HEK293 (cell line): Measurements from ENCODE around the gene MIA2.

ENCODE experiments used
- CTCF ChIA-PET: fragments of 350-600 bp; formaldehyde crosslinking; extraction: SDS; loops from one replicate; lab custom pipeline; 2021; ENCODE audit warnings: antibody characterized with exemption; lab: Yijun Ruan, JAX
- POLR2A ChIA-PET: fragments of 300-600 bp; formaldehyde crosslinking; extraction: SDS; loops from one replicate; lab custom pipeline; 2020; ENCODE audit warnings: antibody characterized with exemption, inconsistent platforms; lab: Yijun Ruan, JAX
- H3K27ac ChIP-seq: fragments of 200-500 bp; sonication (Bioruptor generic); 2 replicates; pipeline ENCODE4 v1.5.1; 2014; ENCODE audit warnings: low read depth, low read length, control low read depth, inconsistent platforms; ENCODE audit errors: extremely low read depth
- H3K36me3 ChIP-seq, 2 experiments: fragments of 200-500 bp in 1 of 2; sonication (Bioruptor generic) in 1 of 2; 1 replicate in 1 of 2; 2 replicates in 1 of 2; pipeline ENCODE4 v1.5.1; 2014 to 2017; ENCODE audit warnings: inconsistent platforms in 2 of 2, low read length in 2 of 2; ENCODE audit not compliant: control insufficient read depth in 2 of 2, insufficient read depth in 1 of 2
- H3K4me1 ChIP-seq: fragments of 200-500 bp; sonication (Bioruptor generic); 2 replicates; pipeline ENCODE4 v1.5.1; 2014; ENCODE audit warnings: mild to moderate bottlenecking, low read length, inconsistent platforms; ENCODE audit not compliant: control insufficient read depth, insufficient read depth
- H3K4me3 ChIP-seq: 2 replicates; pipeline ENCODE4 v1.5.1; 2011; ENCODE audit warnings: low read depth, mild to moderate bottlenecking, control low read depth, low read length, moderate library complexity
- H3K9me3 ChIP-seq: fragments of 200-500 bp; sonication (Bioruptor generic); 2 replicates; pipeline ENCODE4 v1.5.1; 2014; ENCODE audit warnings: low read depth, low read length, inconsistent platforms; ENCODE audit not compliant: control insufficient read depth, insufficient read depth
- CTCF ChIP-seq: fragments of 450-650 bp; formaldehyde crosslinking; IDR thresholded peaks from 2 replicates; pipeline ENCODE4 v1.5.1; 2016; ENCODE audit warnings: missing biosample characterization, missing genetic modification characterization
- GLIS1 ChIP-seq: fragments of 450-650 bp; formaldehyde crosslinking; IDR thresholded peaks from 2 replicates; pipeline ENCODE4 v1.5.1; 2016; ENCODE audit warnings: missing biosample characterization, missing genetic modification characterization
- HIC1 ChIP-seq: fragments of 450-650 bp; formaldehyde crosslinking; IDR thresholded peaks from 2 replicates; pipeline ENCODE4 v1.5.1; 2016; ENCODE audit warnings: missing biosample characterization, missing genetic modification characterization
- OSR2 ChIP-seq: fragments of 450-650 bp; formaldehyde crosslinking; IDR thresholded peaks from 2 replicates; pipeline ENCODE4 v1.5.1; 2016; ENCODE audit warnings: missing biosample characterization, missing genetic modification characterization
- PRDM4 ChIP-seq: fragments of 450-650 bp; formaldehyde crosslinking; IDR thresholded peaks from 2 replicates; pipeline ENCODE4 v1.5.1; 2017; ENCODE audit warnings: missing biosample characterization, missing genetic modification characterization
- TCF7L2 ChIP-seq: IDR thresholded peaks from 2 replicates; pipeline ENCODE4 v1.6.1; 2011; ENCODE audit warnings: low read depth, mild to moderate bottlenecking, inconsistent platforms, low read length, moderate library complexity, borderline replicate concordance
- WT1 ChIP-seq: fragments of 450-650 bp; formaldehyde crosslinking; IDR thresholded peaks from 2 replicates; pipeline ENCODE4 v1.5.1; 2016; ENCODE audit warnings: missing biosample characterization, missing genetic modification characterization
- ZBTB20 ChIP-seq: fragments of 450-650 bp; formaldehyde crosslinking; IDR thresholded peaks from 2 replicates; pipeline ENCODE4 v1.5.1; 2016; ENCODE audit warnings: missing biosample characterization, missing genetic modification characterization
- ZFP41 ChIP-seq: fragments of 450-650 bp; formaldehyde crosslinking; IDR thresholded peaks from 2 replicates; pipeline ENCODE4 v1.5.1; 2016; ENCODE audit warnings: missing biosample characterization, missing genetic modification characterization, borderline replicate concordance
- ZIC2 ChIP-seq: fragments of 450-650 bp; formaldehyde crosslinking; IDR thresholded peaks from 2 replicates; pipeline ENCODE4 v1.5.1; 2016; ENCODE audit warnings: missing biosample characterization, missing genetic modification characterization
- ZNF341 ChIP-seq: fragments of 450-650 bp; formaldehyde crosslinking; IDR thresholded peaks from 2 replicates; pipeline ENCODE4; 2016; ENCODE audit warnings: low read depth, missing biosample characterization, missing genetic modification characterization
- ZNF350 ChIP-seq: fragments of 450-650 bp; formaldehyde crosslinking; IDR thresholded peaks from 2 replicates; pipeline ENCODE4 v1.5.0; 2017; ENCODE audit warnings: missing biosample characterization, mild to moderate bottlenecking, missing genetic modification characterization
- ZNF548 ChIP-seq: fragments of 450-650 bp; formaldehyde crosslinking; IDR thresholded peaks from 2 replicates; pipeline ENCODE4 v1.5.1; 2016; ENCODE audit warnings: missing biosample characterization, missing genetic modification characterization
- ZNF561 ChIP-seq: fragments of 450-650 bp; IDR thresholded peaks from 2 replicates; pipeline ENCODE4 v1.5.1; 2018; ENCODE audit warnings: missing biosample characterization, missing genetic modification characterization, borderline replicate concordance
- ZNF610 ChIP-seq: fragments of 450-650 bp; formaldehyde crosslinking; IDR thresholded peaks from 2 replicates; pipeline ENCODE4 v1.5.1; 2016; ENCODE audit warnings: missing biosample characterization, missing genetic modification characterization, borderline replicate concordance
- ZNF654 ChIP-seq: fragments of 450-650 bp; formaldehyde crosslinking; IDR thresholded peaks from 2 replicates; pipeline ENCODE4 v1.5.1; 2016; ENCODE audit warnings: low read depth, missing biosample characterization, missing genetic modification characterization
- ZNF658 ChIP-seq: fragments of 450-650 bp; formaldehyde crosslinking; IDR thresholded peaks from 2 replicates; pipeline ENCODE4; 2016; ENCODE audit warnings: missing biosample characterization, missing genetic modification characterization
- TF ChIP-seq, protein P1 (sequence below): fragments of 450-650 bp; formaldehyde crosslinking; IDR thresholded peaks from 2 replicates; pipeline ENCODE4 v1.5.1; 2016; ENCODE audit warnings: missing biosample characterization, missing genetic modification characterization
- TF ChIP-seq, protein P2 (sequence below): fragments of 450-650 bp; formaldehyde crosslinking; IDR thresholded peaks from 2 replicates; pipeline ENCODE4 v1.5.1; 2016; ENCODE audit warnings: missing biosample characterization, missing genetic modification characterization, low read depth

MIA2 gene

GRCh38 chr14:39366460-39367386, 133.0 kb downstream of the MIA2 start (continued):
- TF ChIP-seq HIC1 (tag by site-specific recombination): no peak
- TF ChIP-seq TCF7L2: no peak

DNA sequence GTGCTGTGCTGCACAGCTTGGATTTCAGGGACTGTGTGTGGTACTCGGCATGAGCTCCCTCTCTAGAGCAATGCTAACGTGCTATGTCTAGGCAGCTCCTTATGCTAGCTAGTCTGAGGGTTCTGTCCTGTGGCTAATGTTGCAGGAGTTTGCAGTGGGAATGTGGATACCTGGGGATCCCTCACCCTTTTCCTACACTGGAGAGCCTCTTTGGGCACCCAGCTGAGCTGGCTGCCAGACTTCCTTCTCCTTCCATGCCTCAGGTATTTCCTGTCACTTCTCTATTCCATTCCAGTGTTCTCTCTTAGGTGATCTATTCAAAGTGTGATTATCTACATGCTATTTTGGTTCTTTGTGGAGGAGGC, 133.7 kb downstream of the MIA2 start:
- CTCF ChIA-PET: interaction anchor here (0.7 to 2.3 kb wide), 3 partner anchors 136 to 261 kb away, joined by 3 to 11 read pairs (median 4); no protein-coding TSS in a partner anchor
- Histone ChIP-seq H3K36me3 (no peaks in the 10 kb centered on the region), H3K4me3 (no peak overlapping the region), H3K9me3 (no peaks in the 10 kb centered on the region), H3K4me1 (no peaks in the 10 kb centered on the region), H3K27ac (no peak overlapping the region)
- POLR2A ChIA-PET: interaction anchor here (0.6 kb wide), 1 partner anchor 264 kb away, joined by 4 read pairs; no protein-coding TSS in a partner anchor
- TF ChIP-seq OSR2 (tag by site-specific recombination) (no peak), ZIC2 (tag by site-specific recombination) (peak; percentile 61)

DNA sequence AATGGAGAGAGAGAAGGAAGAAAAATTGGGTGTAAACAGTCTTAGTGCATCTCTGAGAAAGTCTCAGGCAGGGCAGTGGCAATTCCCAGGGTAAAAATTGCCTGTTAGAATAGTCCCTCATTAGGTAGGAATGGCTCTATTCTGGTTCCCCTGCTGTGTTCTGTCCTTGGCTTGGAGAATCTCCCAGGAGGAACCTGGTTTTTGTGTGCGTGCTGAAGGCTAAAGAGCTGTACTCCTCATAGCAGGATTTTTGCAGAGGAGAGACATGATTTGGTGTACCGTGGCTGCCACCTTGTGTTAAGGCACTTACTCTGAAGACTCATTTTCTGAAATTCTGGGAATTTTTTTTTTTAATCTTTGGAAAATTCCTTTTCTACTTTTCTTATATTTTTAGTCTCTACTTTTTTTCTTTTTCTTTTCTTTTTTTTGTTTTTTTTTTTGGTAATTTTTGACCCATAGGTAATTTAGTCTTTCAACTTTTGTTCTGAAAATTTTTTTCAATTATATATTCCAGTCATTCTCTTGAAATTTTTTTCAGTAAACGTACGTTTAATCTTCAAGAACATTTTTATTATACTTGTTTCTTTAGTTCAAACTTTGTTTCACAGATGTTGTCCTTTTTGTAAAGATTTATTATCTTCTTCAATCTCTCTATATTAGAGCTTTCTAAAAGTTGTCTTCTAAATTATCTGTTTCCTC, 134.7 kb downstream of the MIA2 start:
- CTCF ChIA-PET: interaction anchor here (0.6 to 2.7 kb wide), 7 partner anchors 16 to 334 kb away, joined by 3 to 21 read pairs (median 4); no protein-coding TSS in a partner anchor
- H3K27ac ChIP-seq: no peak overlapping the region
- H3K36me3 ChIP-seq: no peaks in the 10 kb centered on the region
- no peaks in the 10 kb centered on the region for H3K4me1 ChIP-seq
- no peaks in the 10 kb centered on the region for H3K9me3 ChIP-seq
- POLR2A ChIA-PET: interaction anchor here (0.5 to 1.0 kb wide), 3 partner anchors 241 to 265 kb away, joined by 3 to 4 read pairs (median 4); partner anchors contain the start of gene SEC23A
- no peak overlapping the region for H3K4me3 ChIP-seq
- TF ChIP-seq ZBTB20 (tag by site-specific recombination) (no peak), PRDM4 (no peak), ZNF658 (tag by site-specific recombination) (no peak), ZNF610 (tag by site-specific recombination) (no peak), ZNF548 (no peak), ZNF350 (tag by site-specific recombination) (no peak), ZNF654 (peak; percentile 82), ZNF341 (no peak), ZNF561 (no peak), CTCF (tag by site-specific recombination) (peak; percentile 49; the same call in 1 of the 2 replicates), ZFP41 (no peak), GLIS1 (tag by site-specific recombination) (peak; percentile 31; the same call in 1 of the 2 replicates), WT1 (tag by site-specific recombination) (no peak)
- TF ChIP-seq, protein P1, sequence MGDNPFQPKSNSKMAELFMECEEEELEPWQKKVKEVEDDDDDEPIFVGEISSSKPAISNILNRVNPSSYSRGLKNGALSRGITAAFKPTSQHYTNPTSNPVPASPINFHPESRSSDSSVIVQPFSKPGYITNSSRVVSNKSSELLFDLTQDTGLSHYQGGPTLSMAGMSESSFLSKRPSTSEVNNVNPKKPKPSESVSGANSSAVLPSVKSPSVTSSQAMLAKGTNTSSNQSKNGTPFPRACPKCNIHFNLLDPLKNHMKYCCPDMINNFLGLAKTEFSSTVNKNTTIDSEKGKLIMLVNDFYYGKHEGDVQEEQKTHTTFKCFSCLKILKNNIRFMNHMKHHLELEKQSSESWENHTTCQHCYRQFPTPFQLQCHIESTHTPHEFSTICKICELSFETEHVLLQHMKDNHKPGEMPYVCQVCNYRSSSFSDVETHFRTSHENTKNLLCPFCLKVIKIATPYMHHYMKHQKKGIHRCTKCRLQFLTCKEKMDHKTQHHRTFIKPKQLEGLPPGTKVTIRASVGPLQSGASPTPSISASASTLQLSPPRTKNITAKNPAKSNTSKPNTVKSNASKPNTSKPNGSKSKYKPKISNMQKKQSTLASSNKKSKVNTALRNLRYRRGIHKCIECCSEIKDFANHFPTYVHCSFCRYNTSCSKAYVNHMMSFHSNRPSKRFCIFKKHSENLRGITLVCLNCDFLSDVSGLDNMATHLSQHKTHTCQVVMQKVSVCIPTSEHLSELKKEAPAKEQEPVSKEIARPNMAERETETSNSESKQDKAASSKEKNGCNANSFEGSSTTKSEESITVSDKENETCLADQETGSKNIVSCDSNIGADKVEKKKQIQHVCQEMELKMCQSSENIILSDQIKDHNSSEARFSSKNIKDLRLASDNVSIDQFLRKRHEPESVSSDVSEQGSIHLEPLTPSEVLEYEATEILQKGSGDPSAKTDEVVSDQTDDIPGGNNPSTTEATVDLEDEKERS (tag by site-specific recombination): no peak
- TF ChIP-seq, protein P2, sequence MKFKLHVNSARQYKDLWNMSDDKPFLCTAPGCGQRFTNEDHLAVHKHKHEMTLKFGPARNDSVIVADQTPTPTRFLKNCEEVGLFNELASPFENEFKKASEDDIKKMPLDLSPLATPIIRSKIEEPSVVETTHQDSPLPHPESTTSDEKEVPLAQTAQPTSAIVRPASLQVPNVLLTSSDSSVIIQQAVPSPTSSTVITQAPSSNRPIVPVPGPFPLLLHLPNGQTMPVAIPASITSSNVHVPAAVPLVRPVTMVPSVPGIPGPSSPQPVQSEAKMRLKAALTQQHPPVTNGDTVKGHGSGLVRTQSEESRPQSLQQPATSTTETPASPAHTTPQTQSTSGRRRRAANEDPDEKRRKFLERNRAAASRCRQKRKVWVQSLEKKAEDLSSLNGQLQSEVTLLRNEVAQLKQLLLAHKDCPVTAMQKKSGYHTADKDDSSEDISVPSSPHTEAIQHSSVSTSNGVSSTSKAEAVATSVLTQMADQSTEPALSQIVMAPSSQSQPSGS: no peak
